HepG2 (cell line): ENCODE results near the gene LOX. TPM values are rescaled to one million over a fixed set of nuclear protein-coding genes. Genes with fewer than 3 reads are reported as not detected.
A peak's percentile ranks its signal among the peaks of the same experiment; 100 is the strongest.

Source experiments
- ATAC-seq: fragments of 200-7000 bp; cut with Tn5 transposase; 3 replicates; pipeline ENCODE4 v1.9.1; 2020; ENCODE audit warnings: mild to moderate bottlenecking, moderate library complexity
- BruUV-seq: library from RNA; stranded (reverse); fragments of 400-500 nt; replicated peaks from 2 replicates; lab custom pipeline; 2021; lab: Mats Ljungman, UMichigan
- CTCF ChIA-PET: fragments of 300-600 bp; formaldehyde crosslinking; extraction: SDS; loops from one replicate; lab custom pipeline; 2021; ENCODE audit warnings: low total read pairs, inconsistent platforms, low intra/inter-chr PET ratio; lab: Yijun Ruan, JAX
- POLR2A ChIA-PET: fragments of 350-600 bp; sonication (Branson Sonifier 250); formaldehyde crosslinking; loops from one replicate; lab custom pipeline; 2020; ENCODE audit warnings: antibody characterized with exemption, inconsistent platforms; lab: Yijun Ruan, JAX
- DNase-seq: peaks from one replicate; pipeline ENCODE4 v3.0.0-alpha.2; 2015; ENCODE audit warnings: low spot score
- FAIRE-seq: peaks from 3 replicates; lab custom pipeline; 2011; peaks lifted over from hg19 to GRCh38; lab: Jason Lieb, UNC
- H2AFZ ChIP-seq: one replicate; pipeline ENCODE4 v1.6.1; 2011; ENCODE audit warnings: low read length, inconsistent platforms
- H3K27ac ChIP-seq: fragments of 300-600 bp; 3 replicates; pipeline ENCODE4 v1.8.0; 2011; ENCODE audit warnings: mixed run types, mild to moderate bottlenecking, mixed read lengths, low read length, inconsistent platforms; ENCODE audit not compliant: insufficient read depth; ENCODE audit errors: extremely low read length
- H3K27me3 ChIP-seq, 2 experiments: fragments of 200-600 bp in 1 of 2; 2 replicates in 1 of 2; 3 replicates in 1 of 2; pipeline versions ENCODE4 v1.6.0 to v1.8.0; 2011; ENCODE audit warnings: low read length in 2 of 2, mild to moderate bottlenecking in 2 of 2, moderate library complexity in 2 of 2, inconsistent platforms in 1 of 2; ENCODE audit not compliant: insufficient read depth in 2 of 2, control insufficient read depth in 1 of 2
- H3K36me3 ChIP-seq, 2 experiments: fragments of 200-600 bp in 1 of 2; replicated peaks in 1 of 2; 2 replicates in 1 of 2; 3 replicates in 1 of 2; pipeline versions ENCODE4 v1.5.1 to v1.8.0; 2011; ENCODE audit warnings: low read length in 2 of 2, inconsistent platforms in 1 of 2; ENCODE audit not compliant: insufficient read depth in 2 of 2, control insufficient read depth in 1 of 2
- H3K4me1 ChIP-seq: 2 replicates; pipeline ENCODE4 v1.5.1; 2012; ENCODE audit warnings: low read length, inconsistent platforms; ENCODE audit not compliant: insufficient read depth
- H3K4me2 ChIP-seq: 2 replicates; pipeline ENCODE4 v1.6.0; 2011; ENCODE audit warnings: low read depth, low read length, inconsistent platforms
- H3K4me3 ChIP-seq, 3 experiments: fragments of 200-600 bp in 1 of 3; sonication (generic), shearing (Covaris generic) in 1 of 3; replicated peaks in 1 of 3; 2 replicates each; pipeline ENCODE4 v1.5.1; 2011 to 2016; ENCODE audit warnings: low read length in 3 of 3, inconsistent platforms in 2 of 3, low read depth in 2 of 3, mild to moderate bottlenecking in 2 of 3, control low read depth in 1 of 3, mixed read lengths in 1 of 3; ENCODE audit not compliant: insufficient read depth in 1 of 3
- H3K79me2 ChIP-seq: one replicate; pipeline ENCODE4 v1.6.1; 2011; ENCODE audit warnings: low read length, inconsistent platforms; ENCODE audit not compliant: insufficient read depth
- H3K9ac ChIP-seq: 2 replicates; pipeline ENCODE4 v1.6.0; 2011; ENCODE audit warnings: mild to moderate bottlenecking, low read depth, low read length, inconsistent platforms; ENCODE audit not compliant: insufficient read depth
- H3K9me3 ChIP-seq: 2 replicates; pipeline ENCODE4 v1.5.1; 2012; ENCODE audit warnings: mild to moderate bottlenecking, low read length
- H4K20me1 ChIP-seq: 2 replicates; pipeline ENCODE4 v1.6.0; 2011; ENCODE audit warnings: inconsistent platforms, mild to moderate bottlenecking, low read length, moderate library complexity; ENCODE audit not compliant: insufficient read depth
- CHCHD3 ChIP-seq: sonication (generic); formaldehyde crosslinking; IDR thresholded peaks from 2 replicates; pipeline ENCODE4 v1.8.0; 2022; ENCODE audit warnings: mild to moderate bottlenecking, missing genetic modification reagents, moderate library complexity
- FOXO1 ChIP-seq: sonication (generic); formaldehyde crosslinking; IDR thresholded peaks from 2 replicates; pipeline ENCODE4 v1.4.0; 2020; ENCODE audit warnings: missing genetic modification reagents
- HOXA3 ChIP-seq: sonication (generic); formaldehyde crosslinking; IDR thresholded peaks from 2 replicates; pipeline ENCODE4 v1.5.0; 2020; ENCODE audit warnings: missing genetic modification reagents
- KAT8 ChIP-seq: IDR thresholded peaks from 2 replicates; pipeline ENCODE4 v1.6.1; 2016; ENCODE audit warnings: missing genetic modification reagents, missing compliant biosample characterization
- KDM3A ChIP-seq: IDR thresholded peaks from 2 replicates; pipeline ENCODE4 v1.6.1; 2018; ENCODE audit warnings: low read depth, missing compliant biosample characterization
- MBD4 ChIP-seq: IDR thresholded peaks from 2 replicates; pipeline ENCODE4 v1.6.1; 2012; ENCODE audit warnings: low read length, inconsistent platforms, borderline replicate concordance
- POLR2A ChIP-seq, 2 experiments: IDR thresholded peaks; 2 replicates each; pipeline ENCODE4 v1.6.1; 2011; ENCODE audit warnings: low read depth in 2 of 2, low read length in 2 of 2, mild to moderate bottlenecking in 1 of 2, moderate library complexity in 1 of 2; ENCODE audit not compliant: insufficient read depth in 1 of 2
- RBM39 ChIP-seq: fragments of 200-400 bp; formaldehyde crosslinking; IDR thresholded peaks from one replicate; pipeline ENCODE4 v1.6.1; 2018; ENCODE audit warnings: antibody characterized with exemption, mild to moderate bottlenecking, low read depth, low read length; ENCODE audit not compliant: poor library complexity, severe bottlenecking
- RERE ChIP-seq: IDR thresholded peaks from 2 replicates; pipeline ENCODE4 v1.6.1; 2016; ENCODE audit warnings: low read depth, missing genetic modification reagents, missing compliant biosample characterization
- TSC22D2 ChIP-seq: sonication (generic); formaldehyde crosslinking; IDR thresholded peaks from 2 replicates; pipeline ENCODE4 v1.5.1; 2020; ENCODE audit warnings: missing genetic modification reagents, mild to moderate bottlenecking, borderline replicate concordance
- XBP1 ChIP-seq: sonication (generic); formaldehyde crosslinking; IDR thresholded peaks from 2 replicates; pipeline ENCODE4 v1.5.0; 2020; ENCODE audit warnings: missing genetic modification reagents
- ZBTB33 ChIP-seq: sonication (generic); formaldehyde crosslinking; IDR thresholded peaks from 2 replicates; pipeline ENCODE4 v1.4.0; 2020; ENCODE audit warnings: missing genetic modification reagents
- ZNF614 ChIP-seq: IDR thresholded peaks from 2 replicates; pipeline ENCODE4 v1.6.1; 2018; ENCODE audit warnings: missing biosample characterization, missing genetic modification reagents, inconsistent platforms, borderline replicate concordance
- WGBS: methylation state at CpG from one replicate; pipeline ENCODE4 v1.1.6; 2017; ENCODE audit warnings: low lambda C conversion rate; 5-methylcytosine and 5-hydroxymethylcytosine counted together
- in situ Hi-C: cut with HindIII; loops from 2 replicates; pipeline ENCODE4 v1.10.0; 2017; ENCODE audit warnings: low pct_unique_long_range_greater_than_20kb; ENCODE audit not compliant: extremely low pct_ligation_motif_present
- intact Hi-C: fragments of 100-400 bp; cut with micrococcal nuclease; formaldehyde crosslinking; loops from one replicate; pipeline ENCODE4 v1.10.0; 2022; ENCODE audit not compliant: unreplicated experiment
- polyA plus RNA-seq, 8 experiments: library from polyadenylated mRNA; depleted of rRNA in 3 of 8; stranded (reverse) in 7 of 8; unstranded in 1 of 8; fragments of >200 nt; fragmentation: Illumina TruSeq in 4 of 8; extraction: Trizol in 4 of 8; gene quantifications; 2 replicates each; pipeline versions ENCODE4 v1.2.1 to v1.2.3, GENCODE V29; 2011 to 2016; ENCODE audit warnings: low read depth in 4 of 8, missing spikeins in 1 of 8, mixed read lengths in 1 of 8; ENCODE audit not compliant: insufficient read depth in 1 of 8
- total RNA-seq, 5 experiments: library from RNA; depleted of rRNA; stranded (reverse); fragments of >200 nt; fragmentation: Illumina TruSeq; extraction: Trizol; gene quantifications; 2 replicates each; pipeline ENCODE4 v1.2.3, GENCODE V29; 2016; ENCODE audit warnings: low read depth in 1 of 5

LOX gene
- total and polyA plus RNA-seq, 2 of the 13 experiments (the other 11 are each of a cell fraction or from before 2014, with no cell fraction given): 0.73 to 173 TPM

GRCh38 chr5:122064992-122065391 is 13.1 kb downstream of the LOX start:
- BruUV-seq: no TSS peak
- no peak overlapping the region for H3K27ac ChIP-seq
- CTCF ChIA-PET: no interaction called here
- peaks cover 0 to 30% of the 10 kb centered on the region in 2 experiments; a peak in 3 of 5 replicates for H3K36me3 ChIP-seq
- 100% methylated on average over 3 of the region's 3 CpGs for WGBS
- no peak overlapping the region for H3K4me2 ChIP-seq
- in situ Hi-C loops (no loop called here), intact Hi-C loops (no loop called here)
- no peaks in the 10 kb centered on the region for H3K27me3 ChIP-seq
- no peak overlapping the region for H3K9ac ChIP-seq
- H4K20me1 ChIP-seq: no peaks in the 10 kb centered on the region
- H3K4me1 ChIP-seq: no peaks in the 10 kb centered on the region
- H3K79me2 ChIP-seq: no peaks in the 10 kb centered on the region
- no peak for DNase-seq
- ATAC-seq: peak; percentile 61
- TF ChIP-seq ZBTB33 (CRISPR knock-in tag): peak; percentile 54; the same call in 1 of the 2 replicates
- no peak for TF ChIP-seq HOXA3 (CRISPR knock-in tag)
- TF ChIP-seq POLR2A (IDR thresholded peaks at IDR 0.05; ENCODE audit: insufficient read depth in 1 of 2, low read depth in 2 of 2, low read length in 2 of 2): peak in 1 of 2 experiments; percentile 21; a peak in 1 of 4 replicates
- TF ChIP-seq, all 625 proteins: peak for 2
- POLR2A ChIA-PET: no interaction called here
- H3K4me3 ChIP-seq: no peak overlapping the region
- FAIRE-seq: no peak
- H2AFZ ChIP-seq: no peak overlapping the region
- H3K9me3 ChIP-seq: no peaks in the 10 kb centered on the region

DNA sequence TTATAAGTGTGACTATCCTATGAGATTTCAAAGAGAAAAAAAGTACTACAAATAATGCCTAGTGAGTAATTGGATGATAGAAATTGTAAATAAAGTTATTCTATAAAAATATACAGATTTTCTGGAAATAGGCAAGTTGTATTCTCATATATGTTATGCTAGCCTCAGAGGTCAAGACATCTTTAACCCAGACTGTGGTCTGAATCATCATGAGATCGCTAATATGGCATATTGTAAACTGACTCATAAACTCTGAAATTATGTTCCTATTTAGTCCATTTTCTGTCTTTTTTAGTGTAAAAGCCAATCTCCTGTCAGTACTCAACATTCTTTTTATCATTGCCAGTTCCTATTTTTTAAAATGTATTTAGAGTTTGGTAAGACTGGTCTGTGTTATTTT is 14.2 kb downstream of the LOX start:
- 96% methylated on average over 1 of the region's 1 CpG for WGBS
- no peak for DNase-seq
- TF ChIP-seq MBD4: no peak
- no peak for TF ChIP-seq CHCHD3 (CRISPR knock-in tag)
- TF ChIP-seq RBM39: no peak
- no peak for TF ChIP-seq XBP1 (CRISPR knock-in tag)
- TF ChIP-seq TSC22D2 (CRISPR knock-in tag): no peak
- no peak for TF ChIP-seq ZNF614 (CRISPR knock-in tag)
- no peak for TF ChIP-seq FOXO1 (CRISPR knock-in tag)
- no peak for TF ChIP-seq KDM3A
- no peak for TF ChIP-seq KAT8
- TF ChIP-seq RERE (CRISPR knock-in tag): no peak

More for the DNA sequence above, 14.2 kb downstream of the LOX start:
- ChIA-PET CTCF (no interaction called here), POLR2A (no interaction called here)
- Histone ChIP-seq H4K20me1 (no peaks in the 10 kb centered on the region), H3K79me2 (no peaks in the 10 kb centered on the region), H3K9ac (no peak overlapping the region), H3K36me3 (peaks cover 0 to 20% of the 10 kb centered on the region in 2 experiments; a peak in 3 of 5 replicates), H3K4me2 (no peak overlapping the region), H2AFZ (no peak overlapping the region), H3K27me3 (no peaks in the 10 kb centered on the region), H3K4me3 (no peak overlapping the region), H3K4me1 (no peaks in the 10 kb centered on the region), H3K9me3 (no peaks in the 10 kb centered on the region), H3K27ac (no peak overlapping the region)
- no peak for FAIRE-seq
- no peak for ATAC-seq
- BruUV-seq: no TSS peak
- in situ Hi-C loops (no loop called here), intact Hi-C loops (no loop called here)
